ENCODE data around the gene PAGE2.
"Not testable (repeated sequence)": the region's sequence is repeated elsewhere in the genome, so short reads cannot be mapped to it uniquely, and the experiment has no call there.

GRCh38 chrX:55140800-55141199 lies 52.0 kb downstream of the PAGE2 start:
- not testable (repeated sequence) for TF ChIP-seq ELF1 (IDR thresholded peaks at IDR 0.05; ENCODE audit: borderline replicate concordance, low read depth); CTCF (IDR thresholded peaks at IDR 0.05 in 2 of 3, conservative IDR thresholded peaks at IDR 0.05 in 1 of 3; ENCODE audit: borderline replicate concordance in 1 of 3, insufficient read depth in 1 of 3, low read depth in 2 of 3, low read length in 2 of 3); CEBPB (IDR thresholded peaks at IDR 0.05; ENCODE audit: low read depth); MAX (IDR thresholded peaks at IDR 0.05); SIN3A (IDR thresholded peaks at IDR 0.05; ENCODE audit: low read depth)
